ENCODE data around the gene ZNF526. TPM values are rescaled to one million over a fixed set of nuclear protein-coding genes. Genes with fewer than 3 reads are reported as not detected.

Gene ZNF526
- total RNA-seq, 1 experiment from 2014 or later = 21.3 TPM

DNA sequence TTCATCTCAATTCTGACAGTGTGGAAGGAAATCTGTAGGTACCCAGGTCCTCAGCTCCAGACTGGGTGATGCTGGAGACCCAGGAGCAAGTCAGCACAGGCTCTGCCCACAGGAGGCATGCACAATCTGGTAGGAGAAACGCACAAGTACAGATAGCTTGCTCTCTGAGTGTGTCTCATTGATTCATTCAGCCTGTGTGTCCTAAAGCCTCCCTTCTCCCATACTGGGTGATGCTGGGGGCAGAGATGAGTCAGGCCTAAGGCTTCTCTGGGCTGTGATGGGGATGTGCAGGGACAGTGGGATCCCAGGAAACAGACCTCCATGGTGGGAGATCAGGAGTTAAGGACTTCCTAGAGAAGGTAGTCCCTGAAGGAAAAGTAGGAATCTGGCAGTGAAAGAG, 6.8 kb downstream of the ZNF526 start:
- ChIA-PET CTCF (no interaction called here), POLR2A (ENCODE audit: low non-redundant PET) (no interaction called here)

DNA sequence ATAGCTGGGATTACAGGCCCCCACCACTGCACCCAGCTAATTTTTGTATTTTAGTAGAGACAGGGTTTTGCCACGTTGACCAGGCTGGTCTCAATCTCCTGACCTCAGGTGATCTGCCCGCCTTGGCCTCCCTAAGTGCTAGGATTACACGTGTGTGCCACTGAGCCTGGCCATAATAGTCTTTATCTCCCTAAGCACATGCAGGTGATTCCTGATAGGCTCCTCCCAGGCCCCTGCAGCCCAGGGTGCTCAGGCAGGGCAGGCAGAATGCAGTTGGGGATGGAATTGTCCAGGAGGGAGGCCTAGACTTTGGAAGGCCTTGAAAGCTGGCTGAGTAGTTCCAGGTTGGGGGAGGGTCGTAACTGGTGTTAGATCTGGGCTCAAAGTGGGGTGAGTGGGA, 8.5 kb downstream of the ZNF526 start:
- Histone ChIP-seq H3K4me1 (ENCODE audit: insufficient read depth, low read length, poor library complexity, severe bottlenecking) (peaks cover 4% of the 10 kb centered on the region), H3K27me3 (replicated peaks; ENCODE audit: insufficient read depth, low read depth, low read length, poor library complexity) (no peaks in the 10 kb centered on the region), H3K9me3 (ENCODE audit: low read depth, low read length, poor library complexity, severe bottlenecking) (no peaks in the 10 kb centered on the region), H3K4me3 (ENCODE audit: low read depth, low read length, poor library complexity, severe bottlenecking) (no peak overlapping the region), H3K27ac (ENCODE audit: low read depth, low read length, poor library complexity, severe bottlenecking) (no peak overlapping the region), H3K36me3 (ENCODE audit: insufficient read depth, low read length, poor library complexity, severe bottlenecking) (peaks cover 86% of the 10 kb centered on the region)
- ChIA-PET CTCF (no interaction called here), POLR2A (ENCODE audit: low non-redundant PET) (interaction anchor here (0.6 kb wide), 2 partner anchors 29 to 159 kb away, joined by 4 to 7 read pairs; partner anchors contain the start of gene GRIK5)
- TF ChIP-seq, protein P1, sequence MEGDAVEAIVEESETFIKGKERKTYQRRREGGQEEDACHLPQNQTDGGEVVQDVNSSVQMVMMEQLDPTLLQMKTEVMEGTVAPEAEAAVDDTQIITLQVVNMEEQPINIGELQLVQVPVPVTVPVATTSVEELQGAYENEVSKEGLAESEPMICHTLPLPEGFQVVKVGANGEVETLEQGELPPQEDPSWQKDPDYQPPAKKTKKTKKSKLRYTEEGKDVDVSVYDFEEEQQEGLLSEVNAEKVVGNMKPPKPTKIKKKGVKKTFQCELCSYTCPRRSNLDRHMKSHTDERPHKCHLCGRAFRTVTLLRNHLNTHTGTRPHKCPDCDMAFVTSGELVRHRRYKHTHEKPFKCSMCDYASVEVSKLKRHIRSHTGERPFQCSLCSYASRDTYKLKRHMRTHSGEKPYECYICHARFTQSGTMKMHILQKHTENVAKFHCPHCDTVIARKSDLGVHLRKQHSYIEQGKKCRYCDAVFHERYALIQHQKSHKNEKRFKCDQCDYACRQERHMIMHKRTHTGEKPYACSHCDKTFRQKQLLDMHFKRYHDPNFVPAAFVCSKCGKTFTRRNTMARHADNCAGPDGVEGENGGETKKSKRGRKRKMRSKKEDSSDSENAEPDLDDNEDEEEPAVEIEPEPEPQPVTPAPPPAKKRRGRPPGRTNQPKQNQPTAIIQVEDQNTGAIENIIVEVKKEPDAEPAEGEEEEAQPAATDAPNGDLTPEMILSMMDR (conservative IDR thresholded peaks at IDR 0.05; ENCODE audit: low read depth, low read length) = no peak
- no peak for TF ChIP-seq EZH2 (IDR thresholded peaks at IDR 0.05; ENCODE audit: borderline replicate concordance, low read depth, low read length, poor library complexity, severe bottlenecking)
- intact Hi-C loops (cut with micrococcal nuclease; ENCODE audit: unreplicated experiment) = no loop called here
- DNase-seq (ENCODE audit: low spot score) = no peak
- BruUV-seq (replicated peaks) = no TSS peak

More for the DNA sequence above, 6.8 kb downstream of the ZNF526 start:
- Histone ChIP-seq H3K27me3 (replicated peaks; ENCODE audit: insufficient read depth, low read depth, low read length, poor library complexity) (no peaks in the 10 kb centered on the region), H3K4me3 (ENCODE audit: low read depth, low read length, poor library complexity, severe bottlenecking) (no peak overlapping the region), H3K4me1 (ENCODE audit: insufficient read depth, low read length, poor library complexity, severe bottlenecking) (peaks cover 4% of the 10 kb centered on the region), H3K36me3 (ENCODE audit: insufficient read depth, low read length, poor library complexity, severe bottlenecking) (peaks cover 69% of the 10 kb centered on the region), H3K9me3 (ENCODE audit: low read depth, low read length, poor library complexity, severe bottlenecking) (no peaks in the 10 kb centered on the region), H3K27ac (ENCODE audit: low read depth, low read length, poor library complexity, severe bottlenecking) (no peak overlapping the region)
- BruUV-seq (replicated peaks) = no TSS peak
- TF ChIP-seq, protein P1 (conservative IDR thresholded peaks at IDR 0.05; ENCODE audit: low read depth, low read length) = no peak
- no peak for TF ChIP-seq EZH2 (IDR thresholded peaks at IDR 0.05; ENCODE audit: borderline replicate concordance, low read depth, low read length, poor library complexity, severe bottlenecking)
- intact Hi-C loops (cut with micrococcal nuclease; ENCODE audit: unreplicated experiment) = no loop called here
- no peak for DNase-seq (ENCODE audit: low spot score)

DNA sequence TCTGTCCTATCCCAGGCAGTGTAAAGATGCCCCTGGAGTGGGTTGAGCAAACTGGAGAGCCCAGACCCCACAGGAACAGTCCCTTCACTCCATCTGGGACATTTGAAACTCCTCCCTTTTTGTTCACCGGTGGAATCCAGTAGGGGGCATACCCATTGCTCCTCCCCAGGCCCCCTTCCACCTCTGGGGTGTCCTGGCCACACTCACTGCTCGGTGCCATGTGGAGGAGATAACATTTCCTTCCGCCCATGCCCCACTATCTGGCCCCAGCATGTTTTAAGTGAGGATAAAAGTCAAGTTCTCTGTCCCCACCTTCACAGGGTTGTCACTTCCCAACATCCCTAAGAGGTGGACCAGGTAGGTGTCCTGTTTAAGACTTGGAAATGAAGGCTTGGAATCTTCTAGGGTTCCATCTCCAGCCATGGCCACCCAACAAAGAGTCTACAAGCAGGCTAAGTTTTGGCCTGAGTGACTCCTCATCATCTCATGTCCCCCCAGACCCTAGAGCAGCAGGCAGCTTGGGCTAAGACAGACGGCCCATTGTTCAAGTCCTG, 9.3 kb downstream of the ZNF526 start:
- DNase-seq (ENCODE audit: low spot score) = no peak
- intact Hi-C loops (cut with micrococcal nuclease; ENCODE audit: unreplicated experiment) = no loop called here
- ChIA-PET CTCF (no interaction called here), POLR2A (ENCODE audit: low non-redundant PET) (interaction anchor here (0.6 kb wide), 1 partner anchor 29 kb away, joined by 7 read pairs; no protein-coding TSS in a partner anchor)
- H3K9me3 ChIP-seq (ENCODE audit: low read depth, low read length, poor library complexity, severe bottlenecking) = no peaks in the 10 kb centered on the region
- H3K27me3 ChIP-seq (replicated peaks; ENCODE audit: insufficient read depth, low read depth, low read length, poor library complexity) = no peaks in the 10 kb centered on the region
- H3K36me3 ChIP-seq (ENCODE audit: insufficient read depth, low read length, poor library complexity, severe bottlenecking) = peaks cover 88% of the 10 kb centered on the region
- peak overlapping the region; percentile 50 for H3K27ac ChIP-seq (ENCODE audit: low read depth, low read length, poor library complexity, severe bottlenecking)
- peaks cover 4% of the 10 kb centered on the region for H3K4me1 ChIP-seq (ENCODE audit: insufficient read depth, low read length, poor library complexity, severe bottlenecking)
- TF ChIP-seq, protein P1 (conservative IDR thresholded peaks at IDR 0.05; ENCODE audit: low read depth, low read length) = 0 out of 2 replicates have a peak, but pooled peaks have one; percentile 21
- no peak for TF ChIP-seq EZH2 (IDR thresholded peaks at IDR 0.05; ENCODE audit: borderline replicate concordance, low read depth, low read length, poor library complexity, severe bottlenecking)
- BruUV-seq (replicated peaks) = no TSS peak
- H3K4me3 ChIP-seq (ENCODE audit: low read depth, low read length, poor library complexity, severe bottlenecking) = no peak overlapping the region

Measured in A673 (cell line).